HG02970 (cell line): ENCODE results near the gene TM9SF4.

Experiments
- ATAC-seq: cut with Tn5 transposase; IDR thresholded peaks from one replicate; pipeline ENCODE4 v1.9.1; 2021; ENCODE audit warnings: mild to moderate bottlenecking, moderate library complexity, moderate number of reproducible peaks; ENCODE audit not compliant: unreplicated experiment, low FRiP score

The TM9SF4 gene

DNA sequence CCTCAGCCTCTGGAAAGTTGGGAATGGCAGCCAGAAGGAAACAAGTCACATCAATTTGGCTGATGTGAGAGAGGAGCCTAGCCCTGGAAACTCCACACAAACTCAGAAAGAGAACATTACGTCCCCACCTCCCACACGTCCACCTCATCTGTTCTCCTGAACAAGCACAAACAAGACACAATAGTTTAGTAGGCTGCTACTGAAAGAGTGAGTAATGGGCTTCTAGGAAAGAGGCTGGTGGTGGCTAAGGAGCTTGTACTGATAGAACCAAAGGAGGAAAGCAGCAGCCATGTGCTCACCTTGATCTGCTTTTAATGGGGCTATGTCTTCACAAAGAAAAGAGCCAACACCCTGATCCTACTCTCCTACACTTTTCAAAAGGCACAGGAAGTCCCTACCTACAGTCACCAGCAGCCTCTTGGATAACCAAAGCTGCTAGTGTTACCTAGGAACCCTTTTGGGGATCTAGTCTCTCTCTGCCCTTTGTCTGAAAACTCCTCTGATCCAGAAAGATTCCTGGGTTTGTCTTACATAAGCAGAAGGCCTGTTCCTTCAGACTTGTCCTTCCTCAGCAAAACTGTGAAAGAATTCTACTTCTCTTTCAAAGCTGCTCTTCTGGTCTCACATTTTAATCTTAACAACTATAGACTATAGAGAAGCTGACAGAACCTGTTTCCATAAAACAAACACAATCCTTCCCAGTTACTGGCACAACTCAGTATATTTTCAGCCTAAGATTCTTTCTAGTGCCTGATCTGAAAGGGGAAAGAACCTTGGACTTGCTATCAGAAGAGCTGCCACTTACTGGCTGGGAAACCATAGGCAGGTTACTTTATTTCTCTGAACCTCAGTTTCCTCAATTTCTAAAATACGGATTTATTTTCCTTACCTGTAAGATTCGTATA, 94.9 kb downstream of the TM9SF4 start:
- ATAC-seq, result no peak

DNA sequence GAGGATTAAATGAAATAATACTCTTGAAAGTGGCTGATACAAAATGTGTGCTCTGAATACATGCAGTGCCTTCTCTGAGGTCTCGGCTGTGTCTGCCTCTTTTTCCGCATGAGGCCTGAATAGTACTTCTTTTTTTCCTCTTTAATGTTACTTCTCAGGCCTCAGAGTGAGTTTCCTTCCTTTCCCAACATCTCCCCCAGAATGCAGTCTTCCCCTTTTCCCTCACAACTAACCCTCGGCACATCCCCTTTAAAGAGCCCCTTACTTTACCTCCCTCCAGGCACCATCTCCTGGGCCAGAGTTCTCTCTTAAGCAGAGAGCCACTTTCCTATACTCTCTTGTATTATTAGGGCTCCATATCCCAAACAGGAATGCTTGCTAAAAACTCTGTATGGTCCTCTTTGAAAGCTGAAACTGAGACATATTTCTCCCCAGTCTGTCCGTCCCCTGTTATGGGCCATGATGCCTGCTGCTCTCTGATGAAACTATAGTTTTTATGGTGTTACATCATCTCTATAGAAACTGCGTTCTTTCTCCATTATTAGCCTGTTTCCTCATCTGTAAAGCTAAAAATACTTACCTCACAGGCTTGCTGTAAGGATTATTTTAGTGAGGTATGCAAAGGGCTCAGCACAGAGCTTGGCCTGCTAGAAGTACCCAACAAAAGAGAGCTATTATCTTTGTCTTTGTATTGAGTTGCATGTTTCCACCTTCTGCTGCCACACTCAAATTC, 95.8 kb downstream of the TM9SF4 start:
- no peak for ATAC-seq

DNA sequence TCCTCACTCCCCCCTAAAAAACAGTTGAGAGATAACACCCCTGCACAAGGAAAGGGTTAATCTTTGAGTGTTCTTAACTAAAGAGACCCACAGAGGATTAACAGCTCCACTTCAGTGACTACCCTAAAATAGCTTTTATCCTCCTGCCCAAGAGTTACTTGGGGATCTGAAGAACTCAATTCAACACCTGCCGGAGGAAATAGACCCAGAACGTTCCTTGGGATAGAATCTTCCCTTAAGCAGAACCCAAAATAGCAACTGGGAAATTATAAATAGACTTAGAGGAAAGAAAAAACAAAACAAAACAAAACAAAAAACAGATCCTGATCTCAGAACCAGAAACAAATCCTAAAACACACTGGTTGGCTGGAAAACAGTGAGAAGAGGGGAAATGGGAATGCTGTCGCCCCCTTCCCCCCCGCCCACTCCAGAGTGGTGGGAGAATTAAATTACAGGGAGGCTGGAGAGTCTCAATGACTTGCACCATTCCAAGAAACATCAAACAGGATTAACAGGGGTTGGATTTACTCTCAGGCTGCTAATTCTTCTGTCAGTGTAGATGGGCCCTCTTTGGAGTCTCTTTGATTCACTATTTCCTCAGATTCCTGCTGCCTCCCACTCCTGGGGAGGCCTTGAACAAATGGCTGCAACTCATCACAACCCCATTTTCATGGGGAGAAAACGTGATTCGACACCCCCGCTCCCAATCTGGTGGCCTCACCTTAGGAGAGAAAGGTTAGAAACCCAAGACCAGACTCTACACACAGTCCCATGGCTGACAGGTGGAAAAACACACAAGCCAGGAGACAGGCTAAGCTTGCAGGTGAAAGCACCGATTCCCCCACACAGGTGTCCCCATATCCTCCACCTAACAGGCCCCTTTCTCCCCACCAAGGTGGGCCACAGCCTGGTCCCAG, 96.6 kb downstream of the TM9SF4 start:
- no peak for ATAC-seq

DNA sequence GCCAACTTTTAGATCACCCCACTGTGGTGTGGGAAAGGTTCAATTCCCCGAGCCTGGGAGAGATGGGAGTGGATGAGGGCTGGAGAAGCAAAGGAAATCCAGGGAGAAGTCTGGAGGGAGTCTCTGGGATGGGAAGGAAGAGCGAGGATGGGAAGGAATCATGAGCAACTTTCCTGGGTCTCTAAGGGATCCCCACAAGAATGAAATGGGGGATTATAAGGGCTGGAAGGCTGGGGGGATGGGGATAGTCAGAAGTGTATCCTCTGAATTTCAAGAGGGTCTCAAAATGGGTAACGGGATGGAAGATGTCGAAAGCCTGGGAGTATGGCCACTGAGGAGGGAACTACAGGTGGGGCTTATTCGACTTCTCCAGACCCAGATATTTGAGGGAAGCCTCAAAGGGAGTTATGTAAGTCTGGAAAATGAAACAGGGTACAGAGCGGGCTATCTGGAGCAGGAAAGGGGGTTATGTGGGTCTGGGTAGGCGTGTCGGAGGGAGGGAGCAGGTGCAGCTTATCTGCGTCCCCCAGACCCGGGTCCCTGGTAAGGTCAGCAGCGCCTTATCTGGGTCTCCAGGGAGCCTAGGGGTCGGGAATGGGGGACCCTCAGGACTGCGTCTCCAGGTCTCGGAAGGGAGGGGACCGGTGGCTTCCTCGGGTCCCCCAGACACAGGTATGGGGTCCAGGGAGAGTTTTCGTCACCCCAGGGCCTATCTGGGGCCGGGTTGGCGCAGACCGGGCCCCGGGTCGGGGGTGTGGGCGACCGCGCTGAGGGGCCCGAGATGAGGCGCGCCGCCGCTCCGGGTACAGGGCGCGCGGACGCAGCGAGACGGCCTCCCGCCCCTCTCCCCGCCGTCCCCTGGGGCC, 97.5 kb downstream of the TM9SF4 start:
- ATAC-seq, result peak; percentile 26

DNA sequence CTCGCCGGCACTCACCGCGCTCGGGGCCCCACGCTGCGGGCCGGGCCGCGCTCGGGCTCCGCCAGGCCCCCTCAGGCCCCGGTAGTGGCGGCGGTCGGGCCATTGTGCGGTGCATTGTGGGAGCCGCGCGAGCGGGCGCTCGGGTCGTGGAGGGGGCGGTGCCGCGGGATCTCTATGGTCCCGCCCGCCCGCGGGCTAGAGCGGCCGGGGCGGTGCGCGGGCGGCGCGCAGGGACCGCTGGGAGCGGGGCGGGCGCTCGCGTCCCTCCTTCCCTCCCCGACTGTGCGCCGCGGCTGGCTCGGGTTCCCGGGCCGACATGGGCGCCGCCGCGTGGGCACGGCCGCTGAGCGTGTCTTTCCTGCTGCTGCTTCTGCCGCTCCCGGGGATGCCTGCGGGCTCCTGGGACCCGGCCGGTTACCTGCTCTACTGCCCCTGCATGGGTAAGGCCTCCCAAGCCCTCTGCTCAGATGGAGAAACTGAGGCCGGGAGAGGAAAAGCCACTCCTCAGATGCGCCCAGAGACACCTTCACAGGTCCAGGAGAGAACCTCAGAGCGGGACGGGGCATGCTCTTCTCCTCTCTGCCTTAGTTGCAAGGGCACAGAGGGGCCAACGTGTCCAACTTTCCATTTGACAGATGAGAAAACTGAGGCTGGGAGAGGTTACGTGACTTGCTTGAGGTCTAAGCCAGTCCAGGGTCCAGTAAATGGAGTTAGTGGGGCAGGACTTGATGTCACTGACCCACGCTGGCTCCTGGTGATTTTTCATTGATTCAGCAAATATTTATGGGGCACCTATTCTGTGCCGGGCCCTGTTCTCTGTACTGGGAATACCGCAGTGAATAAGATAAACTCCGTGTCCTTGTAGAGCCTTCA, 98.3 kb downstream of the TM9SF4 start, which contains the start of the genes PLAGL2 and POFUT1:
Gene PLAGL2, minus strand, starts transcription at position 118 of the 873 bp plus-strand sequence. CDS start 5,565 bp downstream, outside the sequence.
Gene POFUT1, plus strand, starts transcription at position 255 of the 873 bp plus-strand sequence. Its CDS starts 62 bp downstream, at position 317.
- ATAC-seq, result peak; percentile 87

DNA sequence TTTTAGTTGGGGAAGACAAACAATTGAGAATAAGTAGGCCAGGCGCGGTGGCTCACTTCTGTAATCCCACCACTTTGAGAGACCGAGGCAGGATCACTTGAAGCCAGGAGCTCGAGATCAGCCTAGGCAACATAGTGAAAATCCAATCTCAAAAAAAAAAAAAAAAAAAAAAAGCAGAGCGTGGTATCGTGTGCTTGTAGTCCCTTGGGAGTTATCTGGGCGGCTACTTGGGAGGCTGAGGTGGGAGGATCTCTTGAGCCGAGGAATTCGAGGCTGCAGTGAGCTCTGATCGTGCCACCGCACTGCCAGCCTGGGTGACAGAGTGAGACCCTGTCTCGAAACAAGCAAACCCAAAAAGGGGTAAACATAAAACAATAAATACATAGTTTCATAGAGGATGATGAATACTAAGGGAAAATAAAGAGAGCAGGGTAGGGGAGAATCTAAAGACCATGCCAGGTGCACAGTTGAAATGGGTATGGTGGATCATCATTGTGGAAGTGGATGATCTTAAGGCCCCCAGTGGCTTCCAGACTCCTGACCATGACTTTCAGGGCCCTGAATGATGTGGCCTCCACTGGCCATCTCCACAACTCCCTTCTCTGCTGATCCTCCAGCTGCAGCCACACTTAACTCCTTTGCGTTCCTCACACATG, 99.1 kb downstream of the TM9SF4 start:
- no peak for ATAC-seq

DNA sequence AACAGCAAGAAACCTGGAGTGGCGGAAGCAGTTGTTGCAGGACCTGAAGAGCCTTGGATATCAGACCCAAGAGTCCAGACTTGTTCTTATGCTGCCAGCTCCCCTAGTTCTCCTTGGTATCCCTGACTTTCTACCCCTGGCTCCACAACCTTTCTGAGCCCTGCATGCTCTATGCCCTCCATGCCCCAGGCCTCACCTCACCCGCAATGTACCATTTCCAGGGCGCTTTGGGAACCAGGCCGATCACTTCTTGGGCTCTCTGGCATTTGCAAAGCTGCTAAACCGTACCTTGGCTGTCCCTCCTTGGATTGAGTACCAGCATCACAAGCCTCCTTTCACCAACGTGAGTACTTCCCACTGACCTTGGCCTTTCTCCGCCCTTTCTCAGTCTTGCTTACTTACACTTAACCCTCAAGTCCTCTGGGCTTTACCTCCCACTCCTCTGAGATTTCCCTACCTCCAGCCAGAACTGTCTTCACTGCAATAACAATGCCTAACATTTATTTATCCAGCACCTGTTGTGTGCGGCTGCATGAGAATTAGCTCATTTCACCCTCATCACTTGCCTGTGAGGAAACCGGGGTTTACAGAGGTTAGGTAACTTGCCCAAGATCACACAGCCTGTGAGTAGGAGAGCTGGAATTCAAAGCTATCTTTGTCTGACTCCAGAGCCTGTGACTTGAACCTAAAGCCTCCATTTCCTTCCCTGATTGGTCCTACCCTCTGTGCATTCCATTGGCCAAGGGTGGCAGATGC, 100.5 kb downstream of the TM9SF4 start:
- ATAC-seq, result no peak

DNA sequence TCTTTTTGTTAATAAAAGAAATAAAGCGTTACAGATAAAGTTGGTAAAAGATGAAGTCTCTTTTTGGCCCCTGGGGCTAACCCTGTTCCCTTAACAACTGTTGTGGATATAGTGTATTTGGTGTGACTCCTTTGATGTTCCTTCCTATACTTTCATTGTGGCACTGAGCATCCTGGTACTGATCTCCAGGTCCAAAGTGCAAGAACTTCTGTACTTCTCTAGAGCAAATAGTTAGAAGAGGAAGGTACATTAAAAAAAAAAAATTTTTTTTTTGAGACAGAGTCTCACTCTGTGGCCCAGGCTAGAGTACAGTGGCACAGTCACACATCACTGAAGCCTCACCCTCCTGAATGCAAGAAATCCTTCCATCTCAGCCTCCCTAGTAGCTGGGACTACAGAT, 104.4 kb downstream of the TM9SF4 start:
- no peak for ATAC-seq

DNA sequence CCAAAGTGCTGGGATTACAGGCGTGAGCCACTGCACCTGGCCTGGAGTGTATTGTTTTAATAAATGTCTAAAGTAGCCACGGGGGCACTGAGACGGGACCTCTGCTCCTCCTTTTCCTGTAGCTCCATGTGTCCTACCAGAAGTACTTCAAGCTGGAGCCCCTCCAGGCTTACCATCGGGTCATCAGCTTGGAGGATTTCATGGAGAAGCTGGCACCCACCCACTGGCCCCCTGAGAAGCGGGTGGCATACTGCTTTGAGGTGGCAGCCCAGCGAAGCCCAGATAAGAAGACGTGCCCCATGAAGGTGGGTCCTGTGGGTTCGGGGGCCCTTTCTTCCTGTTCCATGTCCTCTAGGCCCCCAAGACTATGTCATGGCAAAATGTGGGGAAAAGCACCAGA, 105.6 kb downstream of the TM9SF4 start:
- ATAC-seq, result no peak

DNA sequence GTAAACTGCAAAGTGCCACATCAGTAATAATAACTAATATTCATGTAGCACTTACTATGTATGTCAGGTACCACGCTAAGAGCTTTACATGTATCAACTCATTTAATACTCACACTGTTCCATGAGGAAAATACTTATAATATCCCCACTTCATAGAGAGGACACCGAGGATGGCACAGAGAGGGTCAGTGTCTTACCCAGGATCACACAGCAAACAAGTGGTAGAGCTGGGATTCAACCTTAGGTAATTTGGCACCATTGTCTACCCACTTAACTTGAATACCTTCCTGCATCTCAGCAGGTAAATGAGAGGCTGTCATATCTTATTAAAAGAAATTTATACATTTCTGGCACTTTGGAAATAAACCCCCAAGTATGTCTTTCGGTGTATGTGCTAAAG, 106.2 kb downstream of the TM9SF4 start:
- ATAC-seq, result no peak

DNA sequence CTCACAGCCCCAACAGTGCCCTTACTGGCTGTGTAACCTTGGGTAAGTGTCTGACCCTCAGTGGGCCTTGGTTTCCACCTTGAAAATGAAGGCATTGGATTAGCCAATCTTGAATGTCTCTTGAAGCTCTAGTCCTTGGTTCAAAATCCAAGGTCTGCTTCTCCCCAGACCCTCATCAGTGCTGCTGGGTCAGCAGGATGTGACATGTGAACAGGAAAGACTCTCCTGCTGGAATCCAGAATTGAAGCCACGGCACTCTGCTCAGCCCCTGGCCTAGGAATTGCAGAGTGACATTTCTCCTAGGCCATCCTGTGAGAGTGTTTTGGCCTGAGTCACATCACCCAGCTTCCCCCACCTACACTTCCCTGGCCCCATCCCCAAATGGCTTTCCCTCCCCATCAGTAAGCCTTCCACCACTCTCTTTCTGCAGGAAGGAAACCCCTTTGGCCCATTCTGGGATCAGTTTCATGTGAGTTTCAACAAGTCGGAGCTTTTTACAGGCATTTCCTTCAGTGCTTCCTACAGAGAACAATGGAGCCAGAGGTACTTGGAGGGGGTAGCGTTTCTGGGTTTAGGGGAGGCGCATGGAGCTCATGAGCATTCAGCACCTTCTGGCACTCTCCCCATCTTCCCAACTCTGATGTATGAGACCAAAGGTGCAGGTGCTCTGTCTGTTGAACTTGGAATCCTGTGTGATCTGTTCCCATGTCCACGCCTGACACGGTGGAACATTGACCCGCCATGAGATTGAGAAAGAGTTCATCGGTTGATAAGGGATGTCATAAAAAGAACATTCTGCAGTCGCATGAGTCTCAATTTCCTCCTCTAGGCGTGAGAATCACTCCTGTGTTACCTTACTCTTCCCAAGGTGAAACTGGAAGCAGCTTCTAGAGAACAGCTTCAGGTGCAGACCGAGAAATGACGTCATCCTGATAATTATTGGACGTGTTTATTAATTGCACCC, 106.9 kb downstream of the TM9SF4 start:
- no peak for ATAC-seq
